Mammary epithelial cell (primary cell): ENCODE measurements around the gene SMYD3.

ENCODE experiments used
- EZH2 ChIP-seq: IDR thresholded peaks from 2 replicates; pipeline ENCODE4 v1.6.1; 2012; ENCODE audit warnings: low read length, inconsistent platforms, borderline replicate concordance
- TF ChIP-seq, protein P1 (sequence below), 2 donors: IDR thresholded peaks in 1 of 2; conservative IDR thresholded peaks in 1 of 2; 2 replicates each; pipeline ENCODE4 v1.5.1; 2011 to 2012; ENCODE audit warnings: inconsistent platforms in 2 of 2, low read length in 2 of 2, mild to moderate bottlenecking in 2 of 2, control low read depth in 1 of 2, low read depth in 1 of 2; ENCODE audit not compliant: insufficient read depth in 1 of 2; ENCODE audit errors: extremely low read depth in 1 of 2

DNA sequence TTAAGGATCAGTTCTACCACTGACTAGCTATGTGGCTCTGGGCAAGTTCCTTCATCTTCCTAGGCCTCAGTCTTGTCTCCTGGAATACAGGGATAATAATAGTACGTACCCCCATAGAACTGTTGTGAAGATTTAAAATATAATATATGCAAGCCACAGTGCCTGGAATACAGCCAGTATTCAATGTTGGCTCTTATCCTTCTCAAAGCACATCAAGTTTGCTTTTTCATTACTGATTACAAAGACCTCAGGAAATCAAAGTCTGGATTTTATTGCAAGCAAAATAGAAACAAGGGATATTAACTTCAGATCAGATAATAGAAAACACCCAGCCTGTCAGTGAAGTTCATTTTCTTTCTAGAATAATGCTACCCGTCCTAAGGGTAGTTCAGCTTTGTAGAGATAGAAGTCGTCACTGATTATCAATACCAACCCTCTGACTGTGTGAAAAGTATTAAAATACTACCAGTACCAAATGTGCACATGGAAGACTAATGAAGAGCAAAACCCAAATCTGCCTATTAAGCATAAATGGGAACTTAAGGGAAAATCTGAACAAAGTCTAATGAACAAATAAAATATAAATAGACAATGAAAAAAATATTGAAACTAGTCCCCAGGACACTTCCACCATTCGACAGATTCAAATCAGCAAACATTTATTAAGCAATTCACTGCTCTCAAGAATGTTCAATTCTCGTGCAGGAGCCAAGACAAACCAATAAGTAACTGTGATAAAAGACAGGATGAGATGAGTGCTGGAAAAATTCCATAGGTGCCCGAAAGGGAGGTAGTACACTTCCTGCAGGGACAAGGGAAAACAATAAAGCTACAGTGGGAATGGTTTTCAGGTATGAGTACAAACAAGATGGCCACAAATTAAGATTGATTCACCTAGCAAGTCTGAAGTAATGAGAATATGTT is 206.2 kb downstream of the SMYD3 start:
- TF ChIP-seq, protein P1, sequence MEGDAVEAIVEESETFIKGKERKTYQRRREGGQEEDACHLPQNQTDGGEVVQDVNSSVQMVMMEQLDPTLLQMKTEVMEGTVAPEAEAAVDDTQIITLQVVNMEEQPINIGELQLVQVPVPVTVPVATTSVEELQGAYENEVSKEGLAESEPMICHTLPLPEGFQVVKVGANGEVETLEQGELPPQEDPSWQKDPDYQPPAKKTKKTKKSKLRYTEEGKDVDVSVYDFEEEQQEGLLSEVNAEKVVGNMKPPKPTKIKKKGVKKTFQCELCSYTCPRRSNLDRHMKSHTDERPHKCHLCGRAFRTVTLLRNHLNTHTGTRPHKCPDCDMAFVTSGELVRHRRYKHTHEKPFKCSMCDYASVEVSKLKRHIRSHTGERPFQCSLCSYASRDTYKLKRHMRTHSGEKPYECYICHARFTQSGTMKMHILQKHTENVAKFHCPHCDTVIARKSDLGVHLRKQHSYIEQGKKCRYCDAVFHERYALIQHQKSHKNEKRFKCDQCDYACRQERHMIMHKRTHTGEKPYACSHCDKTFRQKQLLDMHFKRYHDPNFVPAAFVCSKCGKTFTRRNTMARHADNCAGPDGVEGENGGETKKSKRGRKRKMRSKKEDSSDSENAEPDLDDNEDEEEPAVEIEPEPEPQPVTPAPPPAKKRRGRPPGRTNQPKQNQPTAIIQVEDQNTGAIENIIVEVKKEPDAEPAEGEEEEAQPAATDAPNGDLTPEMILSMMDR (conservative IDR thresholded peaks at IDR 0.05 in 1 of 2, IDR thresholded peaks at IDR 0.05 in 1 of 2; ENCODE audit: extremely low read depth in 1 of 2, insufficient read depth in 1 of 2, low read depth in 1 of 2, low read length in 2 of 2), result no peak
- TF ChIP-seq EZH2, result no peak
